HepG2 (cell line): ENCODE results near the gene GORASP2. TPM values are rescaled to one million over a fixed set of nuclear protein-coding genes. Genes with fewer than 3 reads are reported as not detected.

Experiments used
- ADNP ChIP-seq: sonication (generic); formaldehyde crosslinking; IDR thresholded peaks from 2 replicates; pipeline ENCODE4 v1.4.0; 2020; ENCODE audit warnings: missing genetic modification reagents
- ARNT ChIP-seq: fragments of 450-650 bp; IDR thresholded peaks from 2 replicates; pipeline ENCODE4 v1.6.1; 2017
- CBFB ChIP-seq: sonication (generic); formaldehyde crosslinking; IDR thresholded peaks from 2 replicates; pipeline ENCODE4 v1.4.0; 2020; ENCODE audit warnings: missing genetic modification reagents
- DNMT3B ChIP-seq: conservative IDR thresholded peaks from 2 replicates; pipeline ENCODE4 v1.6.1; 2016; ENCODE audit warnings: missing biosample characterization, control low read depth
- FOXA1 ChIP-seq, 2 experiments: fragments of 450-650 bp in 1 of 2; sonication (generic) in 1 of 2; formaldehyde crosslinking in 1 of 2; IDR thresholded peaks; 2 replicates each; pipeline versions ENCODE4 v1.4.0 to v1.6.1; 2016 to 2020; ENCODE audit warnings: missing genetic modification reagents in 1 of 2
- IKZF1 ChIP-seq: fragments of 450-650 bp; IDR thresholded peaks from 2 replicates; pipeline ENCODE4 v1.7.1; 2016
- KLF13 ChIP-seq: sonication (generic); formaldehyde crosslinking; IDR thresholded peaks from 2 replicates; pipeline ENCODE4 v1.4.0; 2020; ENCODE audit warnings: mild to moderate bottlenecking, missing genetic modification reagents
- ONECUT2 ChIP-seq: sonication (generic); formaldehyde crosslinking; IDR thresholded peaks from 2 replicates; pipeline ENCODE4 v1.4.0; 2020; ENCODE audit warnings: missing genetic modification reagents
- RXRB ChIP-seq: IDR thresholded peaks from 2 replicates; pipeline ENCODE4 v1.6.1; 2016; ENCODE audit warnings: borderline replicate concordance, missing genetic modification reagents, missing compliant biosample characterization
- SPEN ChIP-seq: sonication (generic); formaldehyde crosslinking; IDR thresholded peaks from 2 replicates; pipeline ENCODE4 v1.5.1; 2020; ENCODE audit warnings: low read depth, mild to moderate bottlenecking, missing genetic modification reagents
- XRCC5 ChIP-seq: fragments of 200-400 bp; formaldehyde crosslinking; optimal IDR thresholded peaks from 2 replicates; pipeline ENCODE3; 2017; ENCODE audit warnings: mild to moderate bottlenecking, low read length
- ZFY ChIP-seq: sonication (generic); formaldehyde crosslinking; IDR thresholded peaks from 2 replicates; pipeline ENCODE4 v1.4.0; 2020; ENCODE audit warnings: missing genetic modification reagents
- ZNF143 ChIP-seq: sonication (generic); formaldehyde crosslinking; IDR thresholded peaks from 2 replicates; pipeline ENCODE4 v1.4.0; 2020; ENCODE audit warnings: missing genetic modification reagents
- ZNF224 ChIP-seq: sonication (generic); formaldehyde crosslinking; IDR thresholded peaks from 2 replicates; pipeline ENCODE4 v1.5.0; 2020; ENCODE audit warnings: mild to moderate bottlenecking, missing genetic modification reagents
- ZNF317 ChIP-seq: sonication (generic); formaldehyde crosslinking; IDR thresholded peaks from 2 replicates; pipeline ENCODE4 v1.5.0; 2020; ENCODE audit warnings: mild to moderate bottlenecking, missing genetic modification reagents
- ZNF446 ChIP-seq: sonication (generic); formaldehyde crosslinking; IDR thresholded peaks from 2 replicates; pipeline ENCODE4 v1.5.0; 2020; ENCODE audit warnings: mild to moderate bottlenecking, missing genetic modification reagents
- ZNF788 ChIP-seq: sonication (generic); formaldehyde crosslinking; IDR thresholded peaks from 2 replicates; pipeline ENCODE4 v1.5.0; 2020; ENCODE audit warnings: mild to moderate bottlenecking, missing genetic modification reagents, borderline replicate concordance
- ZNF792 ChIP-seq: IDR thresholded peaks from 2 replicates; pipeline ENCODE4 v1.6.1; 2016
- ZNF879 ChIP-seq: sonication (generic); formaldehyde crosslinking; IDR thresholded peaks from 2 replicates; pipeline ENCODE4 v1.8.1; 2023; ENCODE audit warnings: missing genetic modification reagents
- ZSCAN31 ChIP-seq: sonication (generic); formaldehyde crosslinking; IDR thresholded peaks from 2 replicates; pipeline ENCODE4 v1.5.0; 2020; ENCODE audit warnings: low read depth, mild to moderate bottlenecking, missing genetic modification reagents
- polyA plus RNA-seq, 8 experiments: library from polyadenylated mRNA; depleted of rRNA in 3 of 8; stranded (reverse) in 7 of 8; unstranded in 1 of 8; fragments of >200 nt; fragmentation: Illumina TruSeq in 4 of 8; extraction: Trizol in 4 of 8; gene quantifications; 2 replicates each; pipeline versions ENCODE4 v1.2.1 to v1.2.3, GENCODE V29; 2011 to 2016; ENCODE audit warnings: low read depth in 4 of 8, missing spikeins in 1 of 8, mixed read lengths in 1 of 8; ENCODE audit not compliant: insufficient read depth in 1 of 8
- total RNA-seq, 5 experiments: library from RNA; depleted of rRNA; stranded (reverse); fragments of >200 nt; fragmentation: Illumina TruSeq; extraction: Trizol; gene quantifications; 2 replicates each; pipeline ENCODE4 v1.2.3, GENCODE V29; 2016; ENCODE audit warnings: low read depth in 1 of 5
- TF ChIP-seq, protein P1 (sequence below): sonication (generic); formaldehyde crosslinking; IDR thresholded peaks from 2 replicates; pipeline ENCODE4 v1.4.0; 2020; ENCODE audit warnings: missing genetic modification reagents, mild to moderate bottlenecking, borderline replicate concordance
- TF ChIP-seq, protein P2 (sequence below): sonication (generic); formaldehyde crosslinking; IDR thresholded peaks from 2 replicates; pipeline ENCODE4 v1.4.0; 2020; ENCODE audit warnings: missing genetic modification reagents
- TF ChIP-seq, protein P3 (sequence below): sonication (generic); formaldehyde crosslinking; IDR thresholded peaks from 2 replicates; pipeline ENCODE4 v1.4.0; 2020; ENCODE audit warnings: missing genetic modification reagents
- TF ChIP-seq, protein P4 (sequence below): sonication (generic); formaldehyde crosslinking; IDR thresholded peaks from 2 replicates; pipeline ENCODE4 v1.4.0; 2020; ENCODE audit warnings: missing genetic modification reagents

Gene GORASP2
- total and polyA plus RNA-seq, 2 of the 13 experiments (the other 11 are each of a cell fraction or from before 2014, with no cell fraction given): 103 to 239 TPM

DNA sequence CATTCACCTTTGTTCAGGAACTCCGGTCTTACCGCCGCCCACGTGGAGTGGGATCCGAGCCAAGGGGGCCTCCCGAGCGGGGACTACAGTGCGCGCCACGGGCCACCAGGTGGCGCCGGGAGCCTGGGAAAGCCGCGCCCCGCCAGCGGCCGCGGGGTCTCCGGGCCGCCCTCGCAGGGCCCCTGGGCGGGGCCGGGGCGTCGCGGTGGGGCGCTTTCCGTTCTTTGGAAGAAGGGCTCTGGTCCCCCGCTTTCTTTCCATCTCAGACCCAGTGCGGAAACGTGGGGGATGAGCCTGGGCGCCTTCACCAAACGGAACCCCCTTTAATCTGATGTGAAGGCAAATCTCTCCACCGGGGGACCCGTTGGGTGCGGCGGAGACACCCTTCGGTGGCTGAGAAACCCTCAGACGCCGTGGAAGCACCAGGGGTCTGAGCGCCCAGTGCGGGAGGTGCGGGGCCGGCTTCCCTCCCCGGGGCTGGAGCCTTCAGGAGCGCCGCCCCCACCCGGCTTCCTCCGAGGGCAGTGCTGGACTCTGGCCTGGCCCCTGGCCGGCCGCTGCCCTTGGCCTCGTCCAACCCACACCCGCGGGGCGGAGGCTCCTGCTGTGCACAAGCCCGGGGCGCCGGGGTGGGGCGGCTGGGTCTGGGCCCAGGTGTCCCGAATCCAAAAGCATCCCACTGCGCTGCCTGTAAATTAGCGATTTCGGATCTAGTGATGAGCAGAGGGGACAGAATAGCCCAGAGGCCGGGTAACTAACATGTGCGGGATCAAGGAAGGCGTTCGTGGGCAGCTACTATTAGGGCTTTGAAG lies 44.6 kb downstream of the GORASP2 start (continued):
- peak; percentile 37; the same call in 1 of the 2 replicates for TF ChIP-seq ZNF317
- TF ChIP-seq, protein P1, sequence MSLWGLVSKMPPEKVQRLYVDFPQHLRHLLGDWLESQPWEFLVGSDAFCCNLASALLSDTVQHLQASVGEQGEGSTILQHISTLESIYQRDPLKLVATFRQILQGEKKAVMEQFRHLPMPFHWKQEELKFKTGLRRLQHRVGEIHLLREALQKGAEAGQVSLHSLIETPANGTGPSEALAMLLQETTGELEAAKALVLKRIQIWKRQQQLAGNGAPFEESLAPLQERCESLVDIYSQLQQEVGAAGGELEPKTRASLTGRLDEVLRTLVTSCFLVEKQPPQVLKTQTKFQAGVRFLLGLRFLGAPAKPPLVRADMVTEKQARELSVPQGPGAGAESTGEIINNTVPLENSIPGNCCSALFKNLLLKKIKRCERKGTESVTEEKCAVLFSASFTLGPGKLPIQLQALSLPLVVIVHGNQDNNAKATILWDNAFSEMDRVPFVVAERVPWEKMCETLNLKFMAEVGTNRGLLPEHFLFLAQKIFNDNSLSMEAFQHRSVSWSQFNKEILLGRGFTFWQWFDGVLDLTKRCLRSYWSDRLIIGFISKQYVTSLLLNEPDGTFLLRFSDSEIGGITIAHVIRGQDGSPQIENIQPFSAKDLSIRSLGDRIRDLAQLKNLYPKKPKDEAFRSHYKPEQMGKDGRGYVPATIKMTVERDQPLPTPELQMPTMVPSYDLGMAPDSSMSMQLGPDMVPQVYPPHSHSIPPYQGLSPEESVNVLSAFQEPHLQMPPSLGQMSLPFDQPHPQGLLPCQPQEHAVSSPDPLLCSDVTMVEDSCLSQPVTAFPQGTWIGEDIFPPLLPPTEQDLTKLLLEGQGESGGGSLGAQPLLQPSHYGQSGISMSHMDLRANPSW: peak; percentile 90; the same call in 1 of the 2 replicates
- peak; percentile 40; the same call in 1 of the 2 replicates for TF ChIP-seq ADNP (CRISPR knock-in tag)
- TF ChIP-seq CBFB (CRISPR knock-in tag): peak; percentile 41; the same call in 1 of the 2 replicates
- TF ChIP-seq ARNT: no peak
- TF ChIP-seq ZNF446: 0 out of 2 replicates have a peak, but pooled peaks have one; percentile 87
- TF ChIP-seq ZNF879 (CRISPR knock-in tag): no peak
- 0 out of 2 replicates have a peak, but pooled peaks have one; percentile 11 for TF ChIP-seq ZNF224 (CRISPR knock-in tag)
- 0 out of 2 replicates have a peak, but pooled peaks have one; percentile 18 for TF ChIP-seq KLF13 (CRISPR knock-in tag)
- TF ChIP-seq ONECUT2: 0 out of 2 replicates have a peak, but pooled peaks have one; percentile 26
- no peak for TF ChIP-seq IKZF1
- peak; percentile 13; the same call in 1 of the 2 replicates for TF ChIP-seq ZNF792
- peak; percentile 87 for TF ChIP-seq XRCC5
- peak; percentile 88 for TF ChIP-seq ZFY
- TF ChIP-seq DNMT3B (CRISPR knock-in tag): no peak; the same call in 1 of the 2 replicates
- TF ChIP-seq ZSCAN31 (CRISPR knock-in tag): peak; percentile 87
- no peak for TF ChIP-seq FOXA1 (IDR thresholded peaks at IDR 0.05)
- TF ChIP-seq FOXA1 (CRISPR knock-in tag; IDR thresholded peaks at IDR 0.05): no peak
- TF ChIP-seq, protein P2, sequence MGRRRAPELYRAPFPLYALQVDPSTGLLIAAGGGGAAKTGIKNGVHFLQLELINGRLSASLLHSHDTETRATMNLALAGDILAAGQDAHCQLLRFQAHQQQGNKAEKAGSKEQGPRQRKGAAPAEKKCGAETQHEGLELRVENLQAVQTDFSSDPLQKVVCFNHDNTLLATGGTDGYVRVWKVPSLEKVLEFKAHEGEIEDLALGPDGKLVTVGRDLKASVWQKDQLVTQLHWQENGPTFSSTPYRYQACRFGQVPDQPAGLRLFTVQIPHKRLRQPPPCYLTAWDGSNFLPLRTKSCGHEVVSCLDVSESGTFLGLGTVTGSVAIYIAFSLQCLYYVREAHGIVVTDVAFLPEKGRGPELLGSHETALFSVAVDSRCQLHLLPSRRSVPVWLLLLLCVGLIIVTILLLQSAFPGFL (CRISPR knock-in tag): no peak
- peak; percentile 74 for TF ChIP-seq SPEN (CRISPR knock-in tag)
- TF ChIP-seq RXRB: peak; percentile 90
- peak; percentile 60 for TF ChIP-seq ZNF788 (CRISPR knock-in tag)
- TF ChIP-seq, protein P3, sequence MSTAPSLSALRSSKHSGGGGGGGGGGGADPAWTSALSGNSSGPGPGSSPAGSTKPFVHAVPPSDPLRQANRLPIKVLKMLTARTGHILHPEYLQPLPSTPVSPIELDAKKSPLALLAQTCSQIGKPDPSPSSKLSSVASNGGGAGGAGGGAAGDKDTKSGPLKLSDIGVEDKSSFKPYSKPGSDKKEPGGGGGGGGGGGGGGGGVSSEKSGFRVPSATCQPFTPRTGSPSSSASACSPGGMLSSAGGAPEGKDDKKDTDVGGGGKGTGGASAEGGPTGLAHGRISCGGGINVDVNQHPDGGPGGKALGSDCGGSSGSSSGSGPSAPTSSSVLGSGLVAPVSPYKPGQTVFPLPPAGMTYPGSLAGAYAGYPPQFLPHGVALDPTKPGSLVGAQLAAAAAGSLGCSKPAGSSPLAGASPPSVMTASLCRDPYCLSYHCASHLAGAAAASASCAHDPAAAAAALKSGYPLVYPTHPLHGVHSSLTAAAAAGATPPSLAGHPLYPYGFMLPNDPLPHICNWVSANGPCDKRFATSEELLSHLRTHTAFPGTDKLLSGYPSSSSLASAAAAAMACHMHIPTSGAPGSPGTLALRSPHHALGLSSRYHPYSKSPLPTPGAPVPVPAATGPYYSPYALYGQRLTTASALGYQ: peak; percentile 83
- TF ChIP-seq, protein P4, sequence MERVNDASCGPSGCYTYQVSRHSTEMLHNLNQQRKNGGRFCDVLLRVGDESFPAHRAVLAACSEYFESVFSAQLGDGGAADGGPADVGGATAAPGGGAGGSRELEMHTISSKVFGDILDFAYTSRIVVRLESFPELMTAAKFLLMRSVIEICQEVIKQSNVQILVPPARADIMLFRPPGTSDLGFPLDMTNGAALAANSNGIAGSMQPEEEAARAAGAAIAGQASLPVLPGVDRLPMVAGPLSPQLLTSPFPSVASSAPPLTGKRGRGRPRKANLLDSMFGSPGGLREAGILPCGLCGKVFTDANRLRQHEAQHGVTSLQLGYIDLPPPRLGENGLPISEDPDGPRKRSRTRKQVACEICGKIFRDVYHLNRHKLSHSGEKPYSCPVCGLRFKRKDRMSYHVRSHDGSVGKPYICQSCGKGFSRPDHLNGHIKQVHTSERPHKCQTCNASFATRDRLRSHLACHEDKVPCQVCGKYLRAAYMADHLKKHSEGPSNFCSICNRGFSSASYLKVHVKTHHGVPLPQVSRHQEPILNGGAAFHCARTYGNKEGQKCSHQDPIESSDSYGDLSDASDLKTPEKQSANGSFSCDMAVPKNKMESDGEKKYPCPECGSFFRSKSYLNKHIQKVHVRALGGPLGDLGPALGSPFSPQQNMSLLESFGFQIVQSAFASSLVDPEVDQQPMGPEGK (CRISPR knock-in tag): peak; percentile 93
- 0 out of 2 replicates have a peak, but pooled peaks have one; percentile 55 for TF ChIP-seq ZNF143 (CRISPR knock-in tag)
